IPS-18a (cell line): Measurements from ENCODE around the gene RUSC1.
"Not testable (repeated sequence)": the region's sequence is repeated elsewhere in the genome, so short reads cannot be mapped to it uniquely, and the experiment has no call there.

Experiments
- H3K27ac ChIP-seq: one replicate; pipeline ENCODE4 v1.5.1; 2013; ENCODE audit warnings: low read length
- H3K27me3 ChIP-seq: one replicate; pipeline ENCODE4 v1.6.1; 2013; ENCODE audit warnings: mild to moderate bottlenecking, low read length; ENCODE audit not compliant: control insufficient read depth, insufficient read depth
- H3K36me3 ChIP-seq: one replicate; pipeline ENCODE4 v1.6.1; 2013; ENCODE audit warnings: low read depth, low read length; ENCODE audit not compliant: control insufficient read depth
- H3K4me1 ChIP-seq: one replicate; pipeline ENCODE4 v1.6.1; 2013; ENCODE audit warnings: low read depth, low read length; ENCODE audit not compliant: control insufficient read depth
- H3K4me3 ChIP-seq: one replicate; pipeline ENCODE4 v1.5.1; 2013; ENCODE audit warnings: low read length
- H3K9ac ChIP-seq: one replicate; pipeline ENCODE4 v1.6.1; 2013; ENCODE audit warnings: mild to moderate bottlenecking, low read length, moderate library complexity
- H3K9me3 ChIP-seq: one replicate; pipeline ENCODE4 v1.6.1; 2013; ENCODE audit warnings: low read depth, low read length; ENCODE audit not compliant: control insufficient read depth

Gene RUSC1

GRCh38 chr1:155326631-155327037, 5.9 kb downstream of the RUSC1 start:
- no peak overlapping the region for H3K4me3 ChIP-seq
- no peak overlapping the region for H3K9ac ChIP-seq
- peaks cover 10% of the 10 kb centered on the region for H3K27me3 ChIP-seq
- peaks cover 13% of the 10 kb centered on the region for H3K36me3 ChIP-seq
- no peaks in the 10 kb centered on the region for H3K9me3 ChIP-seq
- peaks cover 14% of the 10 kb centered on the region for H3K4me1 ChIP-seq
- H3K27ac ChIP-seq = no peak overlapping the region

DNA sequence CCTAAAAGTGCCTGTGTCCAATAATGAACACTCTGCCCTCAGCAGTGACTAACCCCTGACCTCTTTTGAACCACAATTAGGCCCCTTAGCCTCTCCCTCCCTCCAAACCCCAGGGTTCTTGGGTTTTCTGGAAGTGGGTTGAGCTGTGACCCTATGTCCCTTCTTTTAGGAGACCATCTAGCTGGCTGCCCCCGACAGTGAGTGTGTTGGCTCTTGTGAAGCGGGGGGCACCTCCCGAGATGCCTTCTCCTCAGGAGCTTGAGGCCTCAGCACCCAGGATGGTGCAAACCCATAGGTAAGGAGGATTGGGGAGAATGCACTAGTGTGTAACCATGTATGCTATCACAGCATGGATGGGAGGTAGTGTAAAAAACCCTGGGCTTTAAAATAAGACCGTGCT, 7.3 kb downstream of the RUSC1 start:
- Histone ChIP-seq H3K27ac (no peak overlapping the region), H3K9ac (no peak overlapping the region), H3K4me1 (peaks cover 4% of the 10 kb centered on the region), H3K36me3 (peaks cover 13% of the 10 kb centered on the region), H3K4me3 (no peak overlapping the region), H3K27me3 (no peaks in the 10 kb centered on the region), H3K9me3 (no peaks in the 10 kb centered on the region)

- H3K9ac ChIP-seq, H3K4me3 ChIP-seq, H3K4me1 ChIP-seq, H3K27ac ChIP-seq, H3K27me3 ChIP-seq, H3K9me3 ChIP-seq: not testable (repeated sequence)
- H3K36me3 ChIP-seq = peaks cover 13% of the 10 kb centered on the region
These were observed 8.2 kb downstream of the RUSC1 start for GRCh38 chr1:155328856-155329255.

DNA sequence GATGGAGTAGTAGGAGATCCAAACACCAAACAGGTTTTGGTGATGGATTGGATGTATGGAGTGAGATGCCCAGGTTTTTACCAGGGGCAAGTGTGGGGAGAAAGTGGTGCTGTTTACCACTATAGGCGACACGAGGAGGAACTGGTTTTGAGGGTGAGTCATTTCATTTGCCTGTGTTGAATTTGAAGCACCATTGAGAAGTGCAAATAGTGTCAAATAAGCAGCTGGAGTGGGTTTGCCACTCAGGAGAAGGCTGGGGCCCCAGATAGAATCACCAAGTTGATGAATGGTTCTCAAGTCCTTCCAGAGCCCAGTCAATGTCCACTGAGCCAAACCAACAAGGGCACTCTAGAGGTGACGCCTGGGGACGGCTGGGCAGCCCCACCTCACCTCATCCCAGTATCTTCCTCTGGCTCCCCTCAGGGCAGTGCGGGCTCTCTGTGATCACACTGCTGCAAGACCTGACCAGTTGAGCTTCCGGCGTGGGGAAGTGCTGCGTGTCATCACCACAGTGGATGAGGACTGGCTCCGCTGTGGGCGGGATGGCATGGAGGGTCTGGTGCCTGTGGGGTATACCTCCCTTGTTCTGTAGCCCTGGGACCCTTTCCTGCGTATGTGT, 9.4 kb downstream of the RUSC1 start:
- H3K36me3 ChIP-seq = peaks cover 18% of the 10 kb centered on the region
- H3K9me3 ChIP-seq = no peaks in the 10 kb centered on the region
- no peak overlapping the region for H3K4me3 ChIP-seq
- H3K27ac ChIP-seq = no peak overlapping the region
- peaks cover 4% of the 10 kb centered on the region for H3K4me1 ChIP-seq
- no peaks in the 10 kb centered on the region for H3K27me3 ChIP-seq
- no peak overlapping the region for H3K9ac ChIP-seq

DNA sequence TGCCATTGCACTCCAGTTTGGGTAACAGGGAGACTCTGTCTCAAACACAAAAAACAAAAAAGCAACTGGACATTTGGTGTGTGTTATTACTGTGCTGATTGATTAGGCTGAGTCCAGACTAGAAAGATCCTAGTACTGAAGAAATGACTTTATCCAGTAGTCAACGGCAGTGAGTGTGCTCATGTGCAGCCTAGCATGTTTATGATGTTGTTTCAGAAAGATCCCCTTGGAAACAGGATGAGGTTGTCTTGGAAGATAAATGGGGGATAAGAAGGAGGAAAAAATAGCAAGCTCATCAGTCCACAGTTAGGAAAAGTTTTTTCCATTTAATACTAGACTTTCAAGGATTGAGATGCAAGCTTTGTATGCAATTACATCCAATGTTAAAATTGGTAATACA, 14.3 kb downstream of the RUSC1 start:
- H3K36me3 ChIP-seq = peaks cover 49% of the 10 kb centered on the region
- no peaks in the 10 kb centered on the region for H3K4me1 ChIP-seq
- no peak overlapping the region for H3K9ac ChIP-seq
- no peaks in the 10 kb centered on the region for H3K9me3 ChIP-seq
- no peak overlapping the region for H3K4me3 ChIP-seq
- H3K27me3 ChIP-seq = no peaks in the 10 kb centered on the region
- no peak overlapping the region for H3K27ac ChIP-seq

DNA sequence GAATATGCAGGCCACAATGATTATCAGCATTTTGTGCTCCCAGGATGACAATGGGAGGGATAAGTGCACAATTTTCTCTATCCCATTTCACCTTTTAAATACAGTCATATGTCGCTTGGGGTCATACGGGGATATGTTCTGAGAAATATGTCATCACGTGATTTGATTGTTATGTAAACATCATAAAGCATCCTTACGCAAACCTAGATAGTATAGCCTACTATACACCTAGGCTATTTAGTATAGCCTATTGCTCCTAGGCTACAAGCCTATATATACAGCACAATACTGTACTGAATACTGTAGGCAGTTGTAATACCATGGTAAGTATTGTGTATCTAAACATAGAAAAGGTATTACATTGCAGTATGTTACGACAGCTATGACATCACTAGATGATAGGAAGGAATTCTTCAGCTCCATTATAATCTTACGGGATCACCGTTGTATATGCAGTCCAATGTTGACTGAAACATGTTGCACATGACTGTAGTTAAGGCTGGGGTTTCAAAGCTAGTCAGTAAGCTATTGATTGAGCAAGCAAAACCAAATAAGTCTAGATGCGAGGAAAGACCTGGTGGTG, 18.9 kb downstream of the RUSC1 start:
- H3K4me1 ChIP-seq = no peaks in the 10 kb centered on the region
- H3K36me3 ChIP-seq = peaks cover 69% of the 10 kb centered on the region
- H3K27me3 ChIP-seq = no peaks in the 10 kb centered on the region
- H3K27ac ChIP-seq = no peak overlapping the region
- no peaks in the 10 kb centered on the region for H3K9me3 ChIP-seq
- no peak overlapping the region for H3K4me3 ChIP-seq
- H3K9ac ChIP-seq = no peak overlapping the region

- H3K4me1 ChIP-seq = no peaks in the 10 kb centered on the region
- H3K9ac ChIP-seq = no peak overlapping the region
- no peaks in the 10 kb centered on the region for H3K27me3 ChIP-seq
- no peaks in the 10 kb centered on the region for H3K9me3 ChIP-seq
- H3K4me3 ChIP-seq = no peak overlapping the region
- H3K36me3 ChIP-seq = peaks cover 72% of the 10 kb centered on the region
- H3K27ac ChIP-seq = no peak overlapping the region
These were observed 22.1 kb downstream of the RUSC1 start for GRCh38 chr1:155342842-155343241.

DNA sequence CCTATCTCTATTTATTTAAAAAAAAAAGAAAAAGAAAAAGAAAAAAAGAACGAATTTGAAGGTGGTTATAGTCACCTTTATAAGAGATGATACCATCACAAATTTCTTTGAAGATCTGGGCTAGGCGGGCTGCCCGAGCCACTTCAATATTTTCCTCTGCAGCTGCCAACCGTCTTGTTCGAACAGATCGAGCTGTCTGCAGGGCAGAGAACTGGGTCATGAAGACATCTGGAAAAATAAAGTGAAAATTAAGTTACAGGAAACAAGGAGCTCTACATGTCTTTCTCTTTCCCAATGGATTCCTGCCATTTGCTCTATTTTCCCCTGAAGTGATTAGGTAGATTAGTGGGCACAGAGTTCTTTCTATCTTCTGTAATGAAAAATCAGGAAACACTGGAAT, 31.9 kb downstream of the RUSC1 start:
- Histone ChIP-seq H3K9ac (no peak overlapping the region), H3K27ac (no peak overlapping the region), H3K4me1 (no peaks in the 10 kb centered on the region), H3K36me3 (peaks cover 52% of the 10 kb centered on the region), H3K4me3 (no peak overlapping the region), H3K9me3 (no peaks in the 10 kb centered on the region), H3K27me3 (no peaks in the 10 kb centered on the region)

- no peaks in the 10 kb centered on the region for H3K9me3 ChIP-seq
- H3K36me3 ChIP-seq = peaks cover 18% of the 10 kb centered on the region
- H3K27ac ChIP-seq = no peak overlapping the region
- H3K27me3 ChIP-seq = no peaks in the 10 kb centered on the region
- H3K4me1 ChIP-seq = no peaks in the 10 kb centered on the region
- H3K9ac ChIP-seq = no peak overlapping the region
- no peak overlapping the region for H3K4me3 ChIP-seq
These were observed 39.4 kb downstream of the RUSC1 start for GRCh38 chr1:155360051-155360450.

DNA sequence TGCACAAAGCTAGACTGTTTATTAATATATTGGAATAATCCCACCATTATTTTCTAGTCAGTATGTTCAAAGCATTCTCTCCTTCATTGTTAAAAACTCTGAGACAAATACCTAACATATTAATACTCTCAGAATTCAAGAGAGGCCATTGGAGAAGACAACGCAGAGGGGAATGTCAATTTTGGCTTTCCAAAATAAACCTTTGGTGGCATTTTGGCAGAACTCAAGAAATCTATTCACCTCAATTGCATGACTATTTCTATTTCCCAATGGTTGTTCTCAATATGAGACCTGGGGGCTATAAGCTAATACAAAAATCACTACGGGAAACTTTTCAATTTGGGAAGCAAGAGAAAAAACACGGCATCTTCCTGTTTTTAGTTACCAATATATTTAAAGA, 58.5 kb downstream of the RUSC1 start:
- no peaks in the 10 kb centered on the region for H3K4me1 ChIP-seq
- no peaks in the 10 kb centered on the region for H3K9me3 ChIP-seq
- H3K27ac ChIP-seq = no peak overlapping the region
- no peak overlapping the region for H3K4me3 ChIP-seq
- no peaks in the 10 kb centered on the region for H3K27me3 ChIP-seq
- peaks cover 25% of the 10 kb centered on the region for H3K36me3 ChIP-seq
- no peak overlapping the region for H3K9ac ChIP-seq

GRCh38 chr1:155379631-155380090, 59.0 kb downstream of the RUSC1 start:
- H3K27me3 ChIP-seq = no peaks in the 10 kb centered on the region
- H3K9ac ChIP-seq = no peak overlapping the region
- no peaks in the 10 kb centered on the region for H3K4me1 ChIP-seq
- H3K36me3 ChIP-seq = peaks cover 25% of the 10 kb centered on the region
- no peak overlapping the region for H3K4me3 ChIP-seq
- H3K9me3 ChIP-seq = no peaks in the 10 kb centered on the region
- no peak overlapping the region for H3K27ac ChIP-seq
